Amniotic stem cell (primary cell): ENCODE results near the gene MRI1.

ENCODE experiments used
- DNase-seq: peaks from one replicate; lab custom pipeline; 2025; lab: John Stamatoyannopoulos, UW

MRI1 gene

DNA sequence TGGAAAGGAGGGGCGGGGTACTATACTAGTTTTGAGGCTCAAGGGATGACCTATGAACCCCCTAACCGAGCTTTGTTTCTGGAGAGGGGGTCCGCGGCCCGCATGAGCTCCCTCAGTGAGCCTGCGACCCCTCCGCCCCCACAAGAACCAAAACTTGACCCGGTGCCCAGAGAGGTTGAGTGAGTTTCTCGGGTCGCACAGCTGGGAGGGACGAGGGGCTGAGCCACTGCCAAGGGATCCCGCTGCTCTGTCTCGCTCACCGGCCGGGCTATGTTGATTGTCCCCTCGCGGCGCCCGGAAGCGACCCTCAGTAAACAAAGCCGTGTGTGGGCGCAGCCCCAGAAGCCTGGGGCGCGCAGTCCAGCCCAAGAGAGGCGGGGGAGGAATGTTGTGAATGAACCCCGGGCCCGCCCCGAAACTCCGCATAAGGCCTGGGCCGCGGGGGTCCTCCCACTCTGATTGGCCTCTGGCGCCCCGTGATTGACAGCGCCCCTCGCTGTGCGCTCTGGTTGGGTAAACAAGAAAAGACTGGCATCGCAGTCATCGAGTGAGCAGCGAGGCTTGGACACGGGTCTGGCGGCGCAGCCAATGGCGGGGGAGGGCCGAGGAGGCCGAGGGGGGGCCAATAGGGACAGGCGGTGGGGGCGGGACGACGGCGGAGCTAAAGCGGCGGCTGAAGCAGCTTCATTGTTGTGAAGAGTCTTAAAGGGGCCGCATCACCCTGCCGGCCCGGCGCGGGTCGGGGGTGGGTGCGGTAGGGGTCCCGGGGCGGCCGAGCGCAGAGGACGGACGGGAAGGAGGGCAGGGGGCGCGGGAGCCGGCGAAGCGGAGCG, 30.7 kb downstream of the MRI1 start, which contains the start of gene ZSWIM4:
ZSWIM4 (plus strand) TSS at position 687 of the 833 bp plus-strand sequence. CDS start 206 bp downstream, outside the sequence.
- DNase-seq = peak; percentile 97

DNA sequence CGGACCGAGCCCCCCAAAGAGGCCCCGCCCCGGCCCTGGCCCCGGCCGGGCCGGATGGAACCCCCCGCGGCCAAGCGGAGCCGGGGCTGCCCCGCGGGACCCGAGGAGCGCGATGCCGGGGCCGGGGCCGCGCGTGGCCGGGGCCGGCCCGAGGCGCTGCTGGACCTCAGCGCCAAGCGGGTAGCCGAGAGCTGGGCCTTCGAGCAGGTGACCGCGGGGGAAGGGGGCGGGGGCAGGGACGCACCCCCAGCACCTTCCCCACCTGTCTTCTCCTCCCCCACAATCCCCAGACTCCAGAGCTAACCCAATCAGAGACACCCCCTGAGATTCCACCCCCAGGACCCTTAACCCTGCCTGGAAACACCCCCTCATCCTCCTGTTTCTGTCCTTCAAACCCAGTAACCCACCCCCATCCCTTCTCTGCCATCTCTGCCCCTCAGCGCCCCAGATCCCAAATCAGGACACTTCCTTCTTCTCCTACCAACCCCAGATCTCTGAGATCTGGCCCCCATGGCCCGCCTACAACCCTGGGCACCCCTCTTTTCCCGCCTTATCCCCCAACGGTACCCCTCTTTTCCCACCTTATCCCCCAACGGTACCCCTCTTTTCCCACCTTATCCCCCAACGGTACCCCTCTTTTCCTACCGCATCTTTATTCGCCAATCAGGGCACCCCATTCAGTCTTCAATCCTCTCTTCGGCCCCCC, 31.4 kb downstream of the MRI1 start:
- DNase-seq = no peak

DNA sequence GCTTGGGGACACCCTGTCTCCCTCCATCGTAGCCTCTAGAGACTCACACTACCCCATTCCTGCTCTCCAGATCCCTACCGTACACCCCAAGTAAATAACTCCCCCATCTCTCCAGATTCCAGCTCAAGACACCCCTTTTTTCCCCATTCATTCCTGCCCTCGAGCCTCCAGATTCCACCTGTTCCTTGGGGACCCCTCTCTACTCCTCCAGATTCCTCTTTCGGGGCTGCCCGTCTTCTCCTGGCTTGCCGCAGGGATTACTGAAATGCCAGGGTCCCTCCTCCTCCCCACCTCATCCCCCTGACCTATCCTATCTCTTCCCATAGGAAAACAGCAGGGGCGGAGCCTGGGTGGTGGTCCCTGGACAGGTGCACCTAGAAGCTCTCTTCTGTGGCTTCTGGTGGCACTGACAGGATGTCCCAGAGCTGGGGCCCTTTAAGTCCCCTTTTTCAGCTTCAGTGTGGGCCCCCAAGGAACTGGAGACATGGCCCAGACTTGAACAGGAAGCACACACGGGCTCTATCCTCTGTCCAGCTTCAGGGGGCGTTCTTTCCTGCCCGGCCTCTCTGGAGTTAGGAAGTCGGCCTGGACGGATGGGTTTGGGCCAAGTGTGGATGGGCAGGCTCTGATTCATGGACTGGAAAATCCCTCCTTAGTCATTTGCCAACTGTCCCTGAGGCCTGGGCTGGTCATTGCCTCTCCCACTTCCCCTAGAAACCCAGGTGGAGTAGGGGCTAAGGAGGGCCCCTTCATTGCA, 32.2 kb downstream of the MRI1 start:
- DNase-seq = peak; percentile 89

DNA sequence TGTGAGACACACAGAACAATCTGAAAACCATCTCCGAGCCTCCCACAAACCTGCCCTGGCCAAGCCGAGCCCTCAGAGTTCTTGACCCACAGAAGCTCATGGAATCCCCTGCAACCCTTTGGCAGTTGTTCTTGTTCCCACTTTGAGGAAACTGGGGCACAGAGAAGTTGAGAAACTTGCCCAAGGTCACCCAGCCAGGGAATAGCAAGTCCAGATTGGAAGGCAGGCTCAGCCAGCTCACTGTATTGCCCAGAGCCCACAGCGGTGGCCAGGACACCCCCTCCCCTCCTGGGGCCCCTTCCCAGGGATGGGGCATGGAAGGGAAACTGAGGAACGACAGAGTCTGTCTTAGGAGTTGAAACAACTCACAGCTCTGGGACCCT, 32.7 kb downstream of the MRI1 start:
- no peak for DNase-seq

DNA sequence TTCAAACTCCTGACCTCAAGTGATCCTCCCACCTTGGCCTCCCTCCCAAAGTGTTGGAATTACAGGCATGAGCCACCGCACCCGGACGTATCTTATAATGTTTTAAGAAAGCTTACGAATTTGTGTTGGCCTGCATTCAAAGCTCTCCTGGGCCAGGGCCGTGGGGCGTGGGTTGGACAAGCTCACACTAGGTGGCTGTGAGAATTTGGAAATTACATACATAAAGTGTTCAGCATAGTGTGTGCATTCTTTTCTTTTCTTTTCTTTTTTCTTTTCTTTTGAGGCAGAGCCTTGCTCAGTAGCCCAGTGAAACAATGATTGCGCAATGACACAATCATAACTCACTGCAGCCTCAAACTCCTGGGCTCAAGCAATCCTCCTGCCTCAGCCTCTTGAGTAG, 33.5 kb downstream of the MRI1 start:
- DNase-seq = no peak

DNA sequence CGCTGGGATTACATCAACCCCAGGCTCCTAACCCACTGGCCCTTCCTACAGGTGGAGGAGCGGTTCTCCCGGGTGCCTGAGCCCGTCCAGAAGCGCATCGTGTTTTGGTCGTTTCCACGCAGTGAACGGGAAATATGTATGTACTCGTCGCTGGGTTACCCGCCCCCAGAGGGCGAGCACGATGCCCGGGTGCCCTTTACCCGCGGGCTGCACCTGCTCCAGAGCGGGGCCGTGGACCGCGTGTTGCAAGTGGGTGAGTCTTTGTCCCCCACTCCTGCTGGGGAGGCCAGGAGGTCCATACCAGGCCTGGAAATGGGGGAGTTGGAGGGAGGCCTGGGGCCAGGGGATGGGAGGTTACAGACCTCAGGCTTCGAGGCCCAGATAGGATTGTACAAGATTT, 35.3 kb downstream of the MRI1 start:
- DNase-seq = no peak

DNA sequence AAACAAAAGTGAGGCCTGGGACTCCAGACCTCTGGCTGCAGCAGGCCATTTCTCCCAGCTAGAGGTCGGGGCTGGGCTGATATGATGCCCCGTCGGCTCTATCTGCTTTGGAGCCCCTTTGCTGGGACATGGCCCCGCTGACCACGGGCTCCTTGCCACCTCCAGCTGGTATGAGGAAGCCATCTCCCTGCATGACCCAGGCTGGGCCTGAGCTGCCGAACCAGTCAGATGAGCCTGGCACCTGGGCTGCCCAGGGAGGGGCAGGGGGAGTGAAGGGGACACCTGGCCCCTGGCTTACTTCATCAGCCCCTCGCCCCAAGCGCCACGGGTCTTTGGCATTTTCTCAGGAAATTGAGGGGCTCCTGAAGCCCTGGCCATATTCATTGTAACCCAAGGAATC, 38.7 kb downstream of the MRI1 start:
- no peak for DNase-seq

DNA sequence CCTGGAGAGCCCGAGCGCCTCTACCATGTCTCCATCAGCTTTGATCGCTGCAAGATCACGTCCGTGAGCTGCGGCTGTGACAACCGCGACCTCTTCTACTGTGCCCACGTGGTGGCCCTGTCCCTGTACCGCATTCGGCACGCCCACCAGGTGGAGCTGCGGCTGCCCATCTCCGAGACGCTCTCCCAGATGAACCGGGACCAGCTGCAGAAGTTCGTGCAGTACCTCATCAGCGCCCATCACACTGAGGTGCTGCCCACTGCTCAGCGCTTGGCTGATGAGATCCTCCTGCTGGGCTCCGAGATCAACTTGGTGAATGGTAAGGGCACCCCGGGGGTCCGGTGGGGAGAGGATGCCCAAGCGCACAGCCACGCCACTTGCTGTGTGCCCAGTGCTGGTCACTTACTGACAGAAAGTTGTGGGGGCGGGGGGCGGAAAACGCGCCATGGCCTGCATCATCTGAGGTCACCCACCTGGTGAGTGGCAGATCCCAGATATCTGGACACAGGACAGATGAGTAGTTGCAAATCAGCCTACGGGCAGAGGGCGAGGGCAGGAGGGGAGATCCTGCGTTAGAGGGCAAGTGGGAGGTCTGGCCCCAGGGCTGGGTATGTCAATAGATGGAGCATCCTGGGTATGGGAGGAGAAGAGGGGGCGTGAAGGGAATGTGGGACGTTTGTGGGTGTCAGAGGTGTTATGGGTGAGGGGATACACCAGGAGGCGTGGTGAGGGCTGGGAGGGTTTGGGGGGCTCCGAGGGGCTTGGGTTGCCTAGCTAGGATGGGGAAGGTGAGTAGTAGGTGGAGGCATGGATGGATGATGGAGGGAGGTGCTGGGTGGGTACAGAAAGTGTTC, 40.7 kb downstream of the MRI1 start:
- no peak for DNase-seq

DNA sequence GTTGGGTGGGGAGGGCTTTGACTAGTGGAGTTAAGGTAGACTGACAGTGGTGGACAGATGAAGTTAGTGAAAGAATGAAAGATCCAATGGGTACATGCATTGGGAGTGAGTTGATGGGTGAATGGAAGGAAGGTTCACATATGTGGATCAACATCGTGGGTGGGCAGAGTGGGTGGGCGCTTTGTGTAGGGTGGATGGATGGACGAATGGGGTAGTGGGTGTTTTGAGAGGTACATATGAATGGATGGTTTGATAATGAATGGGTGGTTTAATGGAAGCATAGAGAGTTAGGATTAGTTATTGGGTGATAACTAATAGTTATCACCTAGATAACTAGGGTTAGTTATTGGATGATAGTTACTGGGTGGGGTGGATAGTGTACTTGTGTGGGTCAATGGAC, 42.4 kb downstream of the MRI1 start:
- DNase-seq = no peak

DNA sequence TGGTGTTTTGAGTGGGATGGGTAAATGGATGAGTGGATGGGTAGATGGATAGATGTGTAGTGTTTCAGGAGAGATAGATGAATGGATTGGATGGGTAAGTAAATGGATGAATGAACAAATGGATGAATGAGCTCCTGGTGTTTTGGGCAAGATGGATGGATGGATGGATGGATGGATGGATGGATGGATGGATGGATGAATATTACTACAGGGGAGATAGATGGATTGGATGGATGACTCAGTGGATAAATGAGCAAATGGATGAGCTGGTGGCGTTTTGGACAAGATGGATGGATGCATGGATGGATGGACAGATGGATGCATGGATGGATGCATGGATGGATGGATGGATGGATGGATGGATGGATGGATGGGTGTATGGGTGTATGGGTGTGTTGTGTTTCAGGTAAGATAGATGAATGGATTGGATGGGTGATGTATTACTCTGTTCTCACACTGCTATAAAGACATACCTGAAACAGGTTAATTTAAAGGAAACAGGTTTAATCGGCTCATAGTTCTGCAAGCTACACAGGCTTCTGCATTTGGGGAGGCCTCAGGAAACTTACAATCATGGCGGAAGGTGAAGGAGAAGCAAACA, 43.2 kb downstream of the MRI1 start:
- no peak for DNase-seq

DNA sequence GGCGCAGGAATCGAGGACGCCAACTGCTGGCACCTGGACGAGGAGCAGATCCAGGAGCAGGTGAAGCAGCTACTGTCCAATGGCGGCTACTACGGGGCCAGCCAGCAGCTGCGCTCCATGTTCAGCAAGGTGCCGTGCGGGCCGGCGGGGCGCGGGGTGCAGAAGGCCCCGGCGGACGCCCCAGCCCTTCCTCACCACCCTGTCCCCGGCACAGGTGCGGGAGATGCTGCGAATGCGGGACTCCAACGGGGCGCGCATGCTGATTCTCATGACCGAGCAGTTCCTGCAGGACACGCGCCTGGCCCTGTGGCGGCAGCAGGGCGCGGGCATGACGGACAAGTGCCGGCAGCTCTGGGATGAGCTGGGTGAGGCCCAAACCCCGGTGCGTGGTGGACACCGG, 44.5 kb downstream of the MRI1 start:
- DNase-seq = no peak

DNA sequence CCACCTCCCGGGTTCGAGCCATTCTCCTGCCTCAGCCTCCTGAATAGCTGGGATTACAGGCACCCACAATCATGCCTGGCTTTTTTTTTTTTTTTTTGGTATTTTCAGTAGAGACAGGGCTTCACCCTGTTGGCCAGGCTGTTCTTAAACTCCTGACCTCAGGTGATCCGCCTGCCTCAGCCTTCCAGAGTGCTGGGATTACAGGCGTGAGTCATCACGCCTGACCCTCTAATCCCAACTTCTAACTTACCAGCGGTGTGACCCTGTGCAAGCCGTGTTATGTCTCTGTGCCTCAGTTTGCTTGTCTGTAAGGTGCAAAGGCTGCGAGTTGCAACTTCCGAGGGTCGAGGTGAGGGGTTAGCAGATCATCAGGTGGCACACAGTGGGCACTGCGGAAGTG, 48.2 kb downstream of the MRI1 start:
- DNase-seq = no peak

DNA sequence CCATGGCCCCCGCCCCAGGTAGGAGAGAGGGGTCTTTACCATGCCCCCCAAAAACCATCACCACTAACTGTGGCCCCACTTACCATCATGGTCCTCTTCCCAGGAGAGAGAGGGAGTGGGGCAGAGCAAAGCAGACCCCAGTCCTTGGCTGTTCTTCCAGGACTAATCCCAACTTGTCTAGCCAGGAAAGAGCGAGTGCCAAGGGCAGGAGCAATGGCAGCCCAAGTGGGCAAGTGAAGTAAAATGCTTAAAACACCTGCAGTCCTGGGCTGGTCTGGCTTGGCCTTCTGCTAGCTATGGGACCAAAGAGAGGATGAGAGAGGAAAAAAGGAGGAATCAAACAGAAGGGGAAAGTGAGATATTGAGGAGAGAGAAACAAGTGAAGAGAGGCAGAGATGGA, 48.8 kb downstream of the MRI1 start:
- no peak for DNase-seq

DNA sequence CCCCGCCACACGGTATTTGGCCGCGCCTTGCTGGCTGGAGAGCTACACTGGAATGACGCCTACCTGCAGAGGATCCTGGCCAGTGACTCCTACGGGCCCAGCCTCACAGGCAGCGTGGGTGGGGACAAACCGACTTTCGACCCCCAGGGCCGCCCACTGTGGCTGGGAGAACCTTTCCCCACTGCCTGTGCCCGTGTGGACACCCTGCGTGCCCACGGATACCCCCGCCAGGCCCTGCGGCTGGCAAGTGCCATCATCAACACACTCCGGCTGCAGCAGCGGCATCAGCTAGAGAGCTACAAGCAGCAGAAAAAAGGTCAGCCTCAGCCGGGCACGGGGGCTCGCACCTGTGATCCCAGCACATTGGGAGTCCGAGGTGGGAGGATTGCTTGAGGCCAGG, 50.2 kb downstream of the MRI1 start:
- DNase-seq = no peak

DNA sequence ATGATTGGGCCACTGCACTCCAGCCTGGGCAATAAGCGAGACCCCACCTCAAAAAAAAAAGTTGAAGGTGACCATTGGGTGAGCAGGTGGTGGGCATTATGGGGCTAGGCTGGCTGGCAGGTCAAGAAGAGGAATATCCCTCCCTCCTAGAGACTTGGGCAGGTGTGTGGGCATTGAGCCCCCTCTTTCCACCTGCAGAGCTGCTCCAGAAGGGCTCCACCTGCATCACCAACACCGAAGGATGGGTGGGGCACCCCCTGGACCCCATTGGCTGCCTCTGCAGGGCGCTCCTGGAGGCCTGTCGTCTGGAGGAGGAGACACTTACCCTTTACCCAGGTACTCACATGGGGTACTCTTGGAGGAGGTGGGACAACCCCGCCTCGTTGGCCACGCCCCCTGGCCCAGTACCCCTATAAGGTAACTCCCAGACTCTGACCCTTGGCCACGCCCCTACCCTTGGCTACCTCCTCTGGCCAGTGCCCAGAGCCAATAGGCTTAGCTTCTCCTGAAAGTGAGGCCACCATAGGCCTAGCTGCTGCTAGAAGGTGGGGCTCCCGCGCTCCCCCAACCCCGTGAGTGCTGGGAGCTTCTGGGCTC, 52.8 kb downstream of the MRI1 start:
- no peak for DNase-seq

DNA sequence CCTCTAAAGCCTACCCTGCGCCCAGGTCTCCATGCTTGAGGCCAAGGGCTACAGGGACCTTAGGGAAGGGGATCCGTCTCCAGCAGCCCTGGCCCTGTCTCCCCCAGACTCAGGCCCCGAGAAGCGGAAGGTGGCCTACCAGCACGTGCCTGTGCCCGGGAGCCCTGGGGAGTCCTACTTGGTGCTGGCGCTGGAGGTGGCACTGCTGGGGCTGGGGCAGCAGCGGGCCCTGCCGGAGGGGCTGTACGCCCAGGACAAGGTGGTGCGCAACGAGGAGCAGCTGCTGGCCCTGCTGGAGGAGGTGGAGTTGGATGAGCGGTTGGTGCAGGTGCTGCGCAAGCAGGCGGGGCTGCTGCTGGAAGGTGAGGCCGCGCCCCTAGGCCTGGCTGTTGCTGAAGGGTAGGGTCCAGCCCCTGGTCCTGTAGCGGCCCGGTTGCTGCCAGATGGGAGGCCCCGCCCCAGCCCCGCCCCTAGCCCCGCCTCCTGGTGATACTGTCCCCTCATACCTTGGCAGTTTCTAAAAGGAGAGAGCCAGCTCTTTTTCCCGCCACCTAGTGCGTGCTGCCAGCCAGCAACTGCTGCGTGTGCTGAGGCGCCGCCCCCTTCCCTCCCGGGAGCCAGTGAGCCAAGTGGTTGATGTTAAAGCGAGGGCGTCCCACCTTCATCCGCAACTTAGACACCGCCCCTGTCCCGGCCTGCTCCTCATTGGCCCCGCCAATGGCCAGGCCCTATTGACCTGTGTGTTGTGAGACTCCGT, 53.5 kb downstream of the MRI1 start:
- DNase-seq = no peak

DNA sequence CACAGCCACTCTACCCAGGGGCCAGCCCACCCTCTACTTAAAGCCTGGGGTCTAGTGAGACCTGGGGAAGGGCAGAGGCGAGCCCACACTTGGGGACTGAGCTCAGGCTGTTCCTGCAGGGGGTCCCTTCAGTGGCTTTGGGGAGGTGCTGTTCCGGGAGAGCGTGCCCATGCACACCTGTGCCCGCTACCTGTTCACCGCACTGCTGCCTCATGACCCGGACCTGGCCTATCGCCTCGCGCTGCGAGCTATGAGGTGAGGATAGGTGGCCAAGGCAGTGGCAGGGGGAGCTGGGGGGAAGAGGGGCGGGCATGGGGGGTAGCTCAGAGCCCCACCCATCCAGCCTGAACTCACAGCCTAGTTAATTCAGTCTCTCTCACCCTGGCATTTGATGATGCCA, 54.9 kb downstream of the MRI1 start:
- no peak for DNase-seq

DNA sequence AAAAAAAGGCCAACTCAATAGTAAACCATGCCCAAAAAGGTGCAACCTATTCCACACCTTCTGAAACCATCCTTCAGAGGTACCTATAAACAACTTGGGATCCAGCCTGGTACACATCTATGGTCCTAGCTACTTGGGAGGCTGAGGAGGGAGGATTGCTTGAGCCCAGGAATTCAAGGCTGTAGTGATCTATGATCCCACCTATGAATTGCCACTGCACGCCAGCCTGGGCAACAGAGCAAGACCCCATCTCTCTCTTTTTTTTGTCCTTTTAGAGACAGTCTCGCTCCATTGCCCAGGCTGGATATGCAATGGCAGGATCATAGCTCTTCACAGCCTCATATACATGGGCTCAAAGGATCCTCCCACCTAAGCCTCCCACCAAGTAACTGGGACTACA, 57.0 kb downstream of the MRI1 start:
- DNase-seq = no peak

DNA sequence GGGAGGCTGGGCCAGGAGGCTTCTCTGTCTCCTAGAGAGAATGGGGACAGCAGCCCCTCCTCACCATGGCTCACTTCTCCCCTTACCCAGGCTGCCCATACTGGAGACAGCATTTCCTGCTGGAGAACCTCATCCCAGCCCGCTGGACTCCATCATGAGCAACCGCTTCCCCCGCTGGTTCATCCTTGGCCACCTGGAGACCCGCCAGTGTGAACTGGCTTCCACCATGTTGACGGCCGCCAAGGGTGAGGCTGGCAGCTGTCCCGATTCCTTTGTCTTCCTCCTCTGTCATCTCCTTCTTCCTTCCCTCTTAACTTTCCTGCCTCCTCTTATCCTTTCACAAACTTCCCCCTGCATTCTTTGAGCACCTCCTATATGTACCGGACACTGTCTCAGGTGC, 58.9 kb downstream of the MRI1 start:
- DNase-seq = no peak
